K562 (cell line): Measurements from ENCODE around the gene NXF1. TPM values are rescaled to one million over a fixed set of nuclear protein-coding genes. Genes with fewer than 3 reads are reported as not detected.
A peak's percentile ranks its signal among the peaks of the same experiment; 100 is the strongest.

Source experiments
- ARNT ChIP-seq, 2 experiments: fragments of 450-650 bp; IDR thresholded peaks; 2 replicates each; pipeline ENCODE4 v1.6.1; 2016; ENCODE audit warnings: mild to moderate bottlenecking in 1 of 2
- CEBPG ChIP-seq, 3 experiments: fragments of 200-800 bp in 1 of 3; sonication (Bioruptor generic) in 1 of 3; sonication (generic) in 1 of 3; formaldehyde crosslinking in 1 of 3; IDR thresholded peaks in 2 of 3; conservative IDR thresholded peaks in 1 of 3; 2 replicates each; pipeline versions ENCODE4 v1.6.1 to v1.8.0; 2016 to 2022; ENCODE audit warnings: missing compliant biosample characterization in 2 of 3, missing genetic modification characterization in 2 of 3, mild to moderate bottlenecking in 1 of 3, missing genetic modification reagents in 1 of 3
- E2F6 ChIP-seq, 2 experiments: IDR thresholded peaks; 2 replicates each; pipeline ENCODE4 v1.6.1; 2011; ENCODE audit warnings: borderline replicate concordance in 1 of 2, control low read depth in 1 of 2, low read depth in 1 of 2, low read length in 1 of 2, mild to moderate bottlenecking in 1 of 2, mixed read lengths in 1 of 2, moderate library complexity in 1 of 2; ENCODE audit not compliant: insufficient read depth in 1 of 2, insufficient read length in 1 of 2, poor library complexity in 1 of 2, severe bottlenecking in 1 of 2; ENCODE audit errors: extremely low read depth in 1 of 2
- EP300 ChIP-seq: IDR thresholded peaks from 2 replicates; pipeline ENCODE4 v1.6.1; 2012; ENCODE audit warnings: low read length, improper control_type of control experiment
- ETV6 ChIP-seq, 3 experiments: fragments of 150-350 bp in 1 of 3; sonication (generic) in 1 of 3; formaldehyde crosslinking in 1 of 3; IDR thresholded peaks; 2 replicates each; pipeline versions ENCODE4 v1.6.1 to v1.8.0; 2014 to 2022; ENCODE audit warnings: borderline replicate concordance in 2 of 3, low read depth in 2 of 3, antibody characterized with exemption in 1 of 3, low read length in 1 of 3, mild to moderate bottlenecking in 1 of 3, missing genetic modification reagents in 1 of 3
- GTF2B ChIP-seq: IDR thresholded peaks from 2 replicates; pipeline ENCODE4 v1.6.1; 2011; ENCODE audit not compliant: insufficient read length; ENCODE audit errors: extremely low read depth
- KDM2B ChIP-seq: fragments of 250-450 bp; sonication (Bioruptor Pico); IDR thresholded peaks from 2 replicates; pipeline ENCODE4 v1.8.0; 2021; ENCODE audit warnings: mild to moderate bottlenecking, moderate library complexity
- NFIC ChIP-seq: fragments of 450-650 bp; IDR thresholded peaks from 2 replicates; pipeline ENCODE4 v1.6.1; 2017; ENCODE audit warnings: mild to moderate bottlenecking, inconsistent platforms
- SREBF1 ChIP-seq: fragments of 150-350 bp; IDR thresholded peaks from 2 replicates; pipeline ENCODE4 v1.6.1; 2014; ENCODE audit warnings: antibody characterized with exemption, low read depth, low read length, borderline replicate concordance
- ZBTB40 ChIP-seq, 2 experiments: fragments of 450-650 bp in 1 of 2; sonication (generic) in 1 of 2; formaldehyde crosslinking in 1 of 2; IDR thresholded peaks; 2 replicates each; pipeline versions ENCODE4 v1.7.1 to v1.9.0; 2016 to 2022; ENCODE audit warnings: inconsistent platforms in 1 of 2, mild to moderate bottlenecking in 1 of 2, missing genetic modification reagents in 1 of 2
- ZNF280A ChIP-seq: fragments of 450-650 bp; IDR thresholded peaks from 2 replicates; pipeline ENCODE4 v1.6.1; 2018; ENCODE audit warnings: mild to moderate bottlenecking, low read depth; ENCODE audit not compliant: partially characterized antibody
- polyA plus RNA-seq, 8 experiments: library from polyadenylated mRNA; depleted of rRNA in 4 of 8; stranded (reverse) in 5 of 8; unstranded in 3 of 8; fragments of >200 nt; fragmentation: Nextera tagmentation in 2 of 8; fragmentation: Illumina TruSeq in 1 of 8; extraction: Ambion mirVana in 2 of 8; extraction: Trizol in 1 of 8; gene quantifications; 2 replicates each; pipeline versions ENCODE4 v1.2.1 to v1.2.3, GENCODE V29; 2011 to 2014; ENCODE audit warnings: inconsistent platforms in 1 of 8, missing spikeins in 1 of 8
- total RNA-seq, 7 experiments: library from RNA; depleted of rRNA in 6 of 7; stranded (reverse); fragments of >200 nt in 6 of 7; fragmentation: Illumina TruSeq in 2 of 7; extraction: Trizol in 2 of 7; gene quantifications; 2 replicates each; pipeline versions ENCODE4 v1.2.1 to v1.2.3, GENCODE V29; 2011 to 2021; ENCODE audit warnings: low replicate concordance in 1 of 7

The NXF1 gene
- total and polyA plus RNA-seq, 9 of the 15 experiments (the other 6 are each of a cell fraction or from before 2014, with no cell fraction given): 18.1 to 98.3 (median 35.8) TPM

GRCh38 chr11:62841361-62842170 lies 36.3 kb upstream of the NXF1 start (continued):
- peak in 1 of 2 experiments; percentile 32 for TF ChIP-seq E2F6 (IDR thresholded peaks at IDR 0.05; ENCODE audit: borderline replicate concordance in 1 of 2, extremely low read depth in 1 of 2, insufficient read depth in 1 of 2, insufficient read length in 1 of 2, low read depth in 1 of 2, low read length in 1 of 2, poor library complexity in 1 of 2, severe bottlenecking in 1 of 2)
- no peak; the same call in 1 of the 2 replicates for TF ChIP-seq CEBPG (CRISPR knock-in tag; IDR thresholded peaks at IDR 0.05)
- TF ChIP-seq CEBPG (tag; conservative IDR thresholded peaks at IDR 0.05 in 1 of 2, IDR thresholded peaks at IDR 0.05 in 1 of 2): no peak
- TF ChIP-seq KDM2B (CRISPR knock-in tag): peak; percentile 63; the same call in 1 of the 2 replicates
- TF ChIP-seq SREBF1: no peak
- peak; percentile 97 to 99 for TF ChIP-seq ARNT (IDR thresholded peaks at IDR 0.05)
- peak; percentile 53 to 93; a peak in 3 of 4 replicates for TF ChIP-seq ETV6 (IDR thresholded peaks at IDR 0.05; ENCODE audit: borderline replicate concordance in 1 of 2, low read depth in 2 of 2, low read length in 1 of 2)
- TF ChIP-seq ETV6 (CRISPR knock-in tag; IDR thresholded peaks at IDR 0.05; ENCODE audit: borderline replicate concordance): peak; percentile 87
- TF ChIP-seq EP300: peak; percentile 82
- peak; percentile 94 for TF ChIP-seq NFIC
- no peak for TF ChIP-seq ZNF280A
- TF ChIP-seq ZBTB40 (IDR thresholded peaks at IDR 0.05): peak; percentile 68
- peak; percentile 82 for TF ChIP-seq ZBTB40 (CRISPR knock-in tag; IDR thresholded peaks at IDR 0.05)
- peak; percentile 93 for TF ChIP-seq GTF2B
